ENCODE data around the gene TSPAN17.

TSPAN17 gene

GRCh38 chr5:176691524-176691923, 44.2 kb downstream of the TSPAN17 start:
- no peak overlapping the region for H2AFZ ChIP-seq (ENCODE audit: low read depth, low read length)

GRCh38 chr5:176692326-176692725, 45.0 kb downstream of the TSPAN17 start:
- Histone ChIP-seq H3K4me3 (ENCODE audit: low read length) (no peak overlapping the region), H3K9ac (ENCODE audit: low read length) (no peak overlapping the region), H3K79me2 (ENCODE audit: low read length) (no peaks in the 10 kb centered on the region), H3K9me3 (ENCODE audit: insufficient read depth, low read length) (no peaks in the 10 kb centered on the region), H2AFZ (ENCODE audit: low read depth, low read length) (no peak overlapping the region), H3K4me2 (ENCODE audit: low read length) (no peak overlapping the region), H3K4me1 (ENCODE audit: low read length) (no peaks in the 10 kb centered on the region), H3K27ac (ENCODE audit: low read length) (no peak overlapping the region), H3K27me3 (ENCODE audit: low read depth, low read length) (peaks cover 40% of the 10 kb centered on the region), H4K20me1 (ENCODE audit: insufficient read depth, low read length) (no peaks in the 10 kb centered on the region), H3K36me3 (replicated peaks; ENCODE audit: low read depth, low read length) (no peaks in the 10 kb centered on the region)
- TF ChIP-seq EZH2phosphoT487 (IDR thresholded peaks at IDR 0.05; ENCODE audit: low read depth) (no peak), CTCF (IDR thresholded peaks at IDR 0.05; ENCODE audit: low read depth, low read length) (no peak)

More at GRCh38 chr5:176691524-176691923, 44.2 kb downstream of the TSPAN17 start:
- no peak for TF ChIP-seq EZH2phosphoT487 (IDR thresholded peaks at IDR 0.05; ENCODE audit: low read depth)
- TF ChIP-seq CTCF (IDR thresholded peaks at IDR 0.05; ENCODE audit: low read depth, low read length), result no peak
- no peak overlapping the region for H3K4me3 ChIP-seq (ENCODE audit: low read length)
- no peaks in the 10 kb centered on the region for H3K79me2 ChIP-seq (ENCODE audit: low read length)
- H3K27me3 ChIP-seq (ENCODE audit: low read depth, low read length), result peaks cover 32% of the 10 kb centered on the region
- no peak overlapping the region for H3K27ac ChIP-seq (ENCODE audit: low read length)
- H3K36me3 ChIP-seq (replicated peaks; ENCODE audit: low read depth, low read length), result no peaks in the 10 kb centered on the region
- no peaks in the 10 kb centered on the region for H4K20me1 ChIP-seq (ENCODE audit: insufficient read depth, low read length)
- no peaks in the 10 kb centered on the region for H3K4me1 ChIP-seq (ENCODE audit: low read length)
- no peaks in the 10 kb centered on the region for H3K9me3 ChIP-seq (ENCODE audit: insufficient read depth, low read length)
- H3K9ac ChIP-seq (ENCODE audit: low read length), result no peak overlapping the region
- H3K4me2 ChIP-seq (ENCODE audit: low read length), result no peak overlapping the region

GRCh38 chr5:176692839-176693476, 45.7 kb downstream of the TSPAN17 start:
- Histone ChIP-seq H3K9me3 (ENCODE audit: insufficient read depth, low read length) (no peaks in the 10 kb centered on the region), H3K9ac (ENCODE audit: low read length) (no peak overlapping the region), H3K36me3 (replicated peaks; ENCODE audit: low read depth, low read length) (no peaks in the 10 kb centered on the region), H3K27ac (ENCODE audit: low read length) (no peak overlapping the region), H3K4me2 (ENCODE audit: low read length) (no peak overlapping the region), H3K4me1 (ENCODE audit: low read length) (no peaks in the 10 kb centered on the region), H2AFZ (ENCODE audit: low read depth, low read length) (no peak overlapping the region), H4K20me1 (ENCODE audit: insufficient read depth, low read length) (no peaks in the 10 kb centered on the region), H3K4me3 (ENCODE audit: low read length) (no peak overlapping the region), H3K27me3 (ENCODE audit: low read depth, low read length) (peaks cover 45% of the 10 kb centered on the region), H3K79me2 (ENCODE audit: low read length) (no peaks in the 10 kb centered on the region)
- TF ChIP-seq EZH2phosphoT487 (IDR thresholded peaks at IDR 0.05; ENCODE audit: low read depth) (no peak), CTCF (IDR thresholded peaks at IDR 0.05; ENCODE audit: low read depth, low read length) (no peak)

- no peak overlapping the region for H3K4me2 ChIP-seq (ENCODE audit: low read length)
- no peaks in the 10 kb centered on the region for H3K4me1 ChIP-seq (ENCODE audit: low read length)
- no peak overlapping the region for H3K9ac ChIP-seq (ENCODE audit: low read length)
- H3K9me3 ChIP-seq (ENCODE audit: insufficient read depth, low read length), result no peaks in the 10 kb centered on the region
- no peak overlapping the region for H3K4me3 ChIP-seq (ENCODE audit: low read length)
- no peak overlapping the region for H3K27ac ChIP-seq (ENCODE audit: low read length)
- H2AFZ ChIP-seq (ENCODE audit: low read depth, low read length), result no peak overlapping the region
- TF ChIP-seq EZH2phosphoT487 (IDR thresholded peaks at IDR 0.05; ENCODE audit: low read depth), result no peak
- TF ChIP-seq CTCF (IDR thresholded peaks at IDR 0.05; ENCODE audit: low read depth, low read length), result no peak
- H3K27me3 ChIP-seq (ENCODE audit: low read depth, low read length), result peaks cover 45% of the 10 kb centered on the region
- no peaks in the 10 kb centered on the region for H3K36me3 ChIP-seq (replicated peaks; ENCODE audit: low read depth, low read length)
- H4K20me1 ChIP-seq (ENCODE audit: insufficient read depth, low read length), result no peaks in the 10 kb centered on the region
- no peaks in the 10 kb centered on the region for H3K79me2 ChIP-seq (ENCODE audit: low read length)
These were observed 46.2 kb downstream of the TSPAN17 start for GRCh38 chr5:176693477-176693851.
